ENCODE measurements around the gene COL17A1.

COL17A1 gene

DNA sequence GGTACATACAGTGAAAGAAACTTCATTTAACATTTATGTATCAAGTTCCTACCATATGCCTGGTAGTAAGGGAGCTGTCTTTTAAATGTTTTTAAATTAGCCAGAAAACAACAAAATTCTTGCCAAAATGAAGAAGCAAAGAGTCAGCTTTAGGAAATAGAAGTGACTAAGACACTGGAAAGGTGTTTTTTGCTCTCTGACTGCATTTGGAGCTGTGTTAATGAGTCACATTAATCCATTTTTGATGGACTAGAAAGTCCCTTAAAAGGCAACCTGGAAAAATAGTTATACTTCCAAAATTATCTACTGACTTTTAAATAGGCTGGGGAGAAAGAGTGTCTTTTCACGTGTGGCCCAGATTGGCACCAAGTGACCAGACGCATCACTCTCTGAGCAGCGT is 3.9 kb upstream of the COL17A1 start:
- no peaks in the 10 kb centered on the region for H3K79me2 ChIP-seq (ENCODE audit: insufficient read depth, low read length)
- TF ChIP-seq, protein P1, sequence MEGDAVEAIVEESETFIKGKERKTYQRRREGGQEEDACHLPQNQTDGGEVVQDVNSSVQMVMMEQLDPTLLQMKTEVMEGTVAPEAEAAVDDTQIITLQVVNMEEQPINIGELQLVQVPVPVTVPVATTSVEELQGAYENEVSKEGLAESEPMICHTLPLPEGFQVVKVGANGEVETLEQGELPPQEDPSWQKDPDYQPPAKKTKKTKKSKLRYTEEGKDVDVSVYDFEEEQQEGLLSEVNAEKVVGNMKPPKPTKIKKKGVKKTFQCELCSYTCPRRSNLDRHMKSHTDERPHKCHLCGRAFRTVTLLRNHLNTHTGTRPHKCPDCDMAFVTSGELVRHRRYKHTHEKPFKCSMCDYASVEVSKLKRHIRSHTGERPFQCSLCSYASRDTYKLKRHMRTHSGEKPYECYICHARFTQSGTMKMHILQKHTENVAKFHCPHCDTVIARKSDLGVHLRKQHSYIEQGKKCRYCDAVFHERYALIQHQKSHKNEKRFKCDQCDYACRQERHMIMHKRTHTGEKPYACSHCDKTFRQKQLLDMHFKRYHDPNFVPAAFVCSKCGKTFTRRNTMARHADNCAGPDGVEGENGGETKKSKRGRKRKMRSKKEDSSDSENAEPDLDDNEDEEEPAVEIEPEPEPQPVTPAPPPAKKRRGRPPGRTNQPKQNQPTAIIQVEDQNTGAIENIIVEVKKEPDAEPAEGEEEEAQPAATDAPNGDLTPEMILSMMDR (IDR thresholded peaks at IDR 0.05; ENCODE audit: low read length), result no peak
- no peak for TF ChIP-seq EZH2 (IDR thresholded peaks at IDR 0.05; ENCODE audit: borderline replicate concordance, low read length)
- H3K9me3 ChIP-seq (ENCODE audit: low read length), result no peaks in the 10 kb centered on the region
- H3K9ac ChIP-seq (ENCODE audit: low read length), result no peak overlapping the region
- no peak overlapping the region for H3K4me2 ChIP-seq (ENCODE audit: low read length)
- no peaks in the 10 kb centered on the region for H3K4me1 ChIP-seq (ENCODE audit: insufficient read depth, low read length, severe bottlenecking)
- no peaks in the 10 kb centered on the region for H3F3A ChIP-seq (ENCODE audit: insufficient read depth, low read length)
- H3K27me3 ChIP-seq (ENCODE audit: insufficient read depth, low read length), result no peaks in the 10 kb centered on the region
- H2AFZ ChIP-seq (ENCODE audit: low read length), result no peak overlapping the region
- H3K27ac ChIP-seq (ENCODE audit: low read depth, low read length, poor library complexity, severe bottlenecking), result no peak overlapping the region
- H3K9me2 ChIP-seq (ENCODE audit: low read depth, low read length), result no peaks in the 10 kb centered on the region
- H3K4me3 ChIP-seq (ENCODE audit: low read depth, low read length, poor library complexity, severe bottlenecking), result no peak overlapping the region
- H3K36me3 ChIP-seq (ENCODE audit: insufficient read depth, low read length), result no peaks in the 10 kb centered on the region
- H4K20me1 ChIP-seq (ENCODE audit: insufficient read depth, low read length), result no peaks in the 10 kb centered on the region

DNA sequence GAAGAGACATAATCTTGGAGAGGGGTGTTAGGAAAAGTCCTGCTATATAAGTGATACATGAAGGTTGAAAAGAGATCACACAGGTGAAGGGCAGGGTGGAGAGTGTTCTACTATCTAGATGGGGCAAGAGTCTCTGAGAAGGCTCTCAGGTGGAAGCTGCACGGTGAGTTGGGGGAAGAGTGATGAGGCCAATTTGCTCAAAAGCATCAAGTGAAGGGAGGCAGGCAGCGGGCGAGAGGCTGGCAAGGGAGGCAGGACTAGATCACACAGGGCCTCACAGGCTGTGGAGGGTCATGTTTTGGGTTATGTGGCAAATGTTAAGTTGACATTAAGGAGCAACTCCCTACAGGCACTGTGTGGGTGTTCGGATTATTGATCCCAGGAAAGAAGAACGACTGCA is 2.6 kb upstream of the COL17A1 start:
- H3F3A ChIP-seq (ENCODE audit: insufficient read depth, low read length), result no peaks in the 10 kb centered on the region
- no peaks in the 10 kb centered on the region for H3K4me1 ChIP-seq (ENCODE audit: insufficient read depth, low read length, severe bottlenecking)
- no peak overlapping the region for H2AFZ ChIP-seq (ENCODE audit: low read length)
- H3K9me3 ChIP-seq (ENCODE audit: low read length), result no peaks in the 10 kb centered on the region
- no peak overlapping the region for H3K9ac ChIP-seq (ENCODE audit: low read length)
- H3K36me3 ChIP-seq (ENCODE audit: insufficient read depth, low read length), result no peaks in the 10 kb centered on the region
- H3K79me2 ChIP-seq (ENCODE audit: insufficient read depth, low read length), result no peaks in the 10 kb centered on the region
- no peaks in the 10 kb centered on the region for H3K27me3 ChIP-seq (ENCODE audit: insufficient read depth, low read length)
- no peak overlapping the region for H3K4me3 ChIP-seq (ENCODE audit: low read depth, low read length, poor library complexity, severe bottlenecking)
- H3K4me2 ChIP-seq (ENCODE audit: low read length), result no peak overlapping the region
- H3K27ac ChIP-seq (ENCODE audit: low read depth, low read length, poor library complexity, severe bottlenecking), result no peak overlapping the region
- H3K9me2 ChIP-seq (ENCODE audit: low read depth, low read length), result no peaks in the 10 kb centered on the region
- H4K20me1 ChIP-seq (ENCODE audit: insufficient read depth, low read length), result no peaks in the 10 kb centered on the region
- TF ChIP-seq, protein P1 (IDR thresholded peaks at IDR 0.05; ENCODE audit: low read length), result no peak
- no peak for TF ChIP-seq EZH2 (IDR thresholded peaks at IDR 0.05; ENCODE audit: borderline replicate concordance, low read length)

DNA sequence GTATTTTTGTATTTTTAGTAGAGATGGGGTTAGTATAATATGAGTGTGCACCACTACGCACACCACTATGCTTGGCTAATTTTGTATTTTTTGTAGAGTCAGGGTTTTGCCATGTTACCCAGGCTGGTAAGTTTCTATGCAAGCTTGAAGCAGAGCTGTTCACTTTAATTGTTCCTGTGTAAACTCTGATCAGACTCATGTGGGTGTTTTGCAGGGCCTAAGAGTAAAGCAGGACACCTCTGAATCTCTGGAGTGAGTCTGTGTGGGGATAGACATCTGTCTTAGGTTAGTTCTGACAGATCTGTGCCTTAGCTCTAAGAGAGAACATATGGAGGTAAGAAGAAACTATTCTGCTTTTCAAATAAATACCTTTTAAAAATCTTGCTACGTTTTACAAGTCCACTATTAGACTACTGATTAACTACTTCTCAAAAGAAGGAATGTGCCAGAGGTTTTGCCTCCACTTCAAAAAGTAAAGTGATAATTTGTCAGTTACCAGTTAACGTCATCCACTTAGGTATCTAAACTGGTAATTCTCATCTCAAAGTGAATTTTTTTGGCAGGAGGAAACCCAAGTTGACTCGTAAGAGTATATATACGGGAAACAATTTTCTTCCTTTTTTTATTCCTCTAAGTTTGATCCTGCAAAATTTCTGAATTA is 1.1 kb downstream of the COL17A1 start:
- H3F3A ChIP-seq (ENCODE audit: insufficient read depth, low read length), result no peaks in the 10 kb centered on the region
- TF ChIP-seq, protein P1 (IDR thresholded peaks at IDR 0.05; ENCODE audit: low read length), result no peak
- TF ChIP-seq EZH2 (IDR thresholded peaks at IDR 0.05; ENCODE audit: borderline replicate concordance, low read length), result no peak
- no peak overlapping the region for H3K4me3 ChIP-seq (ENCODE audit: low read depth, low read length, poor library complexity, severe bottlenecking)
- no peak overlapping the region for H3K4me2 ChIP-seq (ENCODE audit: low read length)
- H3K4me1 ChIP-seq (ENCODE audit: insufficient read depth, low read length, severe bottlenecking), result no peaks in the 10 kb centered on the region
- no peak overlapping the region for H2AFZ ChIP-seq (ENCODE audit: low read length)
- H4K20me1 ChIP-seq (ENCODE audit: insufficient read depth, low read length), result no peaks in the 10 kb centered on the region
- H3K9ac ChIP-seq (ENCODE audit: low read length), result no peak overlapping the region
- no peaks in the 10 kb centered on the region for H3K27me3 ChIP-seq (ENCODE audit: insufficient read depth, low read length)
- H3K79me2 ChIP-seq (ENCODE audit: insufficient read depth, low read length), result no peaks in the 10 kb centered on the region
- H3K36me3 ChIP-seq (ENCODE audit: insufficient read depth, low read length), result no peaks in the 10 kb centered on the region
- H3K9me2 ChIP-seq (ENCODE audit: low read depth, low read length), result no peaks in the 10 kb centered on the region
- H3K27ac ChIP-seq (ENCODE audit: low read depth, low read length, poor library complexity, severe bottlenecking), result no peak overlapping the region
- H3K9me3 ChIP-seq (ENCODE audit: low read length), result no peaks in the 10 kb centered on the region
